Measurements from ENCODE around the gene ARID4A.

The ARID4A gene

DNA sequence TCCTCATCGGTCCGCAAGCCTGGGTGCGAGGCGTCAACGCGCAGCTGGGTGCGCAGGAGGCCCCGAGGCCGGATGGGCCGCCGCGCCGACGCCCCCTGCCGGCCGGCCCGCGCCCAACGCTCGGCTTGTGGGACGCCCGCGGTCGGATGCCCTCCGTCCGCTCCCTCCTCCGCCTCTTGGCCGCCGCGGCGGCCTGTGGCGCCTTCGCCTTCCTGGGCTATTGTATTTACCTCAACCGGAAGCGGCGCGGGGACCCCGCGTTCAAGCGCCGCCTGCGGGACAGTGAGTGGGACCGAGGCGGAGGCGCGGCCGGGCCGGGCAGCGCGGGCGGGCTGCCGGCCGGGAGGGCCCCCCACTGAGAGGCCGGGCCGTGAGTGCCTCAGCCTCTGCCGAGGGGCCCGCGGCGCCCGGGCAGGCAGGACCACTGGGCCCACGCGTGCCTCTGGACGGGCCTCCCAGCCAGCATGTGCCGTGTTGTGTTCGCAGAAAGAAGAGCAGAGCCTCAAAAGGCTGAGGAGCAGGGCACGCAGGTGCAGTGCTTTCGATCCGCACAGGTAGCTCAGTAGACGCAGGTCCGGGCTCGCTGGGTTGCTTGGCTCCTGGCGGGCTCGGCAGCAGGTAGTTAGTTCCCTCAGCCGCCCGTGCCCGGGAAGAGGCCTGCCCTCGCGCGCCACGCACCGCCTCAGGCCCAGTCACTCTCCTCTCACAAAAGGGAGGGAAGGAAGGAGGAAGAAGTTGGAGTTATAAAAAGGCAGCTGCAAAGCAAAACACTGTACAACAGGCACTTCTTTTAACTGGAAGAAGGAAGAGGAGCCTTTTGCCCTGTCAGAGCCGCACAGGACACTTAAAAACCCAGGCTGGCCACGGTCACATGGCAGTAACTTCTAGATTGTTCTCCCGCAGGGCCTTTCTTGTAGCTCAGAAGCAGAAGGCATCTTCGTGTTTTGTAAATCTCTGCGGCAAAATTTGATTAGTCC is 97.7 kb downstream of the ARID4A start, which contains the start of gene TOMM20L:
TSS of gene TOMM20L (plus strand) at position 119 of the 977 bp plus-strand sequence. CDS start at position 147, 28 bp downstream.
- TF ChIP-seq EZH2 (IDR thresholded peaks at IDR 0.05; ENCODE audit: borderline replicate concordance, low read depth, low read length, severe bottlenecking): no peak
- TF ChIP-seq, protein P1, sequence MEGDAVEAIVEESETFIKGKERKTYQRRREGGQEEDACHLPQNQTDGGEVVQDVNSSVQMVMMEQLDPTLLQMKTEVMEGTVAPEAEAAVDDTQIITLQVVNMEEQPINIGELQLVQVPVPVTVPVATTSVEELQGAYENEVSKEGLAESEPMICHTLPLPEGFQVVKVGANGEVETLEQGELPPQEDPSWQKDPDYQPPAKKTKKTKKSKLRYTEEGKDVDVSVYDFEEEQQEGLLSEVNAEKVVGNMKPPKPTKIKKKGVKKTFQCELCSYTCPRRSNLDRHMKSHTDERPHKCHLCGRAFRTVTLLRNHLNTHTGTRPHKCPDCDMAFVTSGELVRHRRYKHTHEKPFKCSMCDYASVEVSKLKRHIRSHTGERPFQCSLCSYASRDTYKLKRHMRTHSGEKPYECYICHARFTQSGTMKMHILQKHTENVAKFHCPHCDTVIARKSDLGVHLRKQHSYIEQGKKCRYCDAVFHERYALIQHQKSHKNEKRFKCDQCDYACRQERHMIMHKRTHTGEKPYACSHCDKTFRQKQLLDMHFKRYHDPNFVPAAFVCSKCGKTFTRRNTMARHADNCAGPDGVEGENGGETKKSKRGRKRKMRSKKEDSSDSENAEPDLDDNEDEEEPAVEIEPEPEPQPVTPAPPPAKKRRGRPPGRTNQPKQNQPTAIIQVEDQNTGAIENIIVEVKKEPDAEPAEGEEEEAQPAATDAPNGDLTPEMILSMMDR (IDR thresholded peaks at IDR 0.05; ENCODE audit: borderline replicate concordance, extremely low read depth, low read length, poor library complexity, severe bottlenecking): no peak
- H3K4me1 ChIP-seq (ENCODE audit: insufficient read depth, low read length): no peaks in the 10 kb centered on the region
- H4K20me1 ChIP-seq (ENCODE audit: insufficient read depth, low read length): no peaks in the 10 kb centered on the region
- H3K79me2 ChIP-seq (ENCODE audit: insufficient read depth, low read length): no peaks in the 10 kb centered on the region
- no peak for ATAC-seq (ENCODE audit: insufficient read depth, low read depth)
- DNase-seq: no peak
- H3K4me2 ChIP-seq (ENCODE audit: insufficient read depth, low read length): no peak within 1 kb of the TSS
- H3K4me3 ChIP-seq (ENCODE audit: low read depth in 1 of 2, low read length in 2 of 2): no peak within 1 kb of the TSS
- H3K9me3 ChIP-seq (ENCODE audit: insufficient read depth, low read length, severe bottlenecking): no peaks in the 10 kb centered on the region
- H3K27ac ChIP-seq (ENCODE audit: low read length): no peak within 1 kb of the TSS
- no peaks in the 10 kb centered on the region for H3K36me3 ChIP-seq (ENCODE audit: insufficient read depth, low read length)
- no peak within 1 kb of the TSS for H2AFZ ChIP-seq (ENCODE audit: low read depth, low read length)
- H3K9ac ChIP-seq (ENCODE audit: low read depth, low read length): no peak within 1 kb of the TSS
- no peaks in the 10 kb centered on the region for H3K27me3 ChIP-seq (ENCODE audit: insufficient read depth, low read length, poor library complexity)

DNA sequence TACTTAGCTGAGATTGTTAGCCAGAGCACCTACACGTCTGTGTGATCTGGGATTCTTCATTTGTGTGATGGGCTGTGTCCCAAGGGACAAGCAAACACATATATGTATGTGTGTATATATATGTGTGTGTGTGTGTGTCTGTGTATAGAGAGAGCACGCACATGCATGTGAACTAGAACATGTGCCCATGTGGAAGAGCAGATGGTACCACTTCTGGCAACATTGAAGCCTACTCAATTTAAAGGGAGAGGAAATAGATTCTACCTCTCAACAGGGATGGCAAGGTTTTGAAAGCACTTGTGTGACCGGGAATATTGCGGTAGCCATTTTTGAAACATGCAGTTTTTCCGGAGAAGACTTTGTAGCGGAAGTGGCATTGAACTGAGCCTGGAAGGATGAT is 98.8 kb downstream of the ARID4A start:
- Histone ChIP-seq H3K36me3 (ENCODE audit: insufficient read depth, low read length) (no peaks in the 10 kb centered on the region), H3K27ac (ENCODE audit: low read length) (no peak overlapping the region), H3K4me3 (ENCODE audit: low read depth in 1 of 2, low read length in 2 of 2) (no peak overlapping the region), H3K4me2 (ENCODE audit: insufficient read depth, low read length) (no peak overlapping the region), H3K27me3 (ENCODE audit: insufficient read depth, low read length, poor library complexity) (no peaks in the 10 kb centered on the region), H4K20me1 (ENCODE audit: insufficient read depth, low read length) (no peaks in the 10 kb centered on the region), H3K9me3 (ENCODE audit: insufficient read depth, low read length, severe bottlenecking) (no peaks in the 10 kb centered on the region), H3K4me1 (ENCODE audit: insufficient read depth, low read length) (no peaks in the 10 kb centered on the region), H3K9ac (ENCODE audit: low read depth, low read length) (no peak overlapping the region), H2AFZ (ENCODE audit: low read depth, low read length) (no peak overlapping the region), H3K79me2 (ENCODE audit: insufficient read depth, low read length) (no peaks in the 10 kb centered on the region)
- TF ChIP-seq, protein P1 (IDR thresholded peaks at IDR 0.05; ENCODE audit: borderline replicate concordance, extremely low read depth, low read length, poor library complexity, severe bottlenecking): no peak
- TF ChIP-seq EZH2 (IDR thresholded peaks at IDR 0.05; ENCODE audit: borderline replicate concordance, low read depth, low read length, severe bottlenecking): no peak
- ATAC-seq (ENCODE audit: insufficient read depth, low read depth): no peak
- no peak for DNase-seq

DNA sequence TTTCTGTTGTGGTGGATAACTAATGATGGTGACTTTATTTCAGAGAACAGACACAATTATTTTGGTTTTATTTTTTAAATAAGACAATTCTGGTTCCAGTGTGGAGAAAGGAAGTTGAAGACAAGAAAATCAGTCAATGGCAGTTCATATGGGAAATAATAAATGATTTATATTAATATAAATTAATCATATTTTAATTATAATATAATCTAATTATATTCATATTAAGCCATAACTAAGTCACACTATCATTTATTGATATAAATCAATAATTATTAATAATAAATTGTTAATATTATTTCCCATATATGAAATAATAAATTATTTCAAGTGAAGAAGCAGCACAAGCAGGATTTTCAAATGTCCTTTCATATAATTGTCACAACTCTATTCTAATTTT is 100.1 kb downstream of the ARID4A start:
- Histone ChIP-seq H2AFZ (ENCODE audit: low read depth, low read length) (no peak overlapping the region), H3K27ac (ENCODE audit: low read length) (no peak overlapping the region), H3K9me3 (ENCODE audit: insufficient read depth, low read length, severe bottlenecking) (no peaks in the 10 kb centered on the region), H4K20me1 (ENCODE audit: insufficient read depth, low read length) (no peaks in the 10 kb centered on the region), H3K79me2 (ENCODE audit: insufficient read depth, low read length) (no peaks in the 10 kb centered on the region), H3K4me1 (ENCODE audit: insufficient read depth, low read length) (no peaks in the 10 kb centered on the region), H3K36me3 (ENCODE audit: insufficient read depth, low read length) (no peaks in the 10 kb centered on the region), H3K9ac (ENCODE audit: low read depth, low read length) (no peak overlapping the region), H3K4me2 (ENCODE audit: insufficient read depth, low read length) (no peak overlapping the region), H3K27me3 (ENCODE audit: insufficient read depth, low read length, poor library complexity) (no peaks in the 10 kb centered on the region), H3K4me3 (ENCODE audit: low read depth in 1 of 2, low read length in 2 of 2) (no peak overlapping the region)
- TF ChIP-seq EZH2 (IDR thresholded peaks at IDR 0.05; ENCODE audit: borderline replicate concordance, low read depth, low read length, severe bottlenecking): no peak
- TF ChIP-seq, protein P1 (IDR thresholded peaks at IDR 0.05; ENCODE audit: borderline replicate concordance, extremely low read depth, low read length, poor library complexity, severe bottlenecking): no peak
- DNase-seq: no peak
- ATAC-seq (ENCODE audit: insufficient read depth, low read depth): no peak

Data from DND-41 (cell line).